ENCODE measurements around the gene EFHC1.
"Not testable (repeated sequence)": the region's sequence is repeated elsewhere in the genome, so short reads cannot be mapped to it uniquely, and the experiment has no call there.

EFHC1 gene

DNA sequence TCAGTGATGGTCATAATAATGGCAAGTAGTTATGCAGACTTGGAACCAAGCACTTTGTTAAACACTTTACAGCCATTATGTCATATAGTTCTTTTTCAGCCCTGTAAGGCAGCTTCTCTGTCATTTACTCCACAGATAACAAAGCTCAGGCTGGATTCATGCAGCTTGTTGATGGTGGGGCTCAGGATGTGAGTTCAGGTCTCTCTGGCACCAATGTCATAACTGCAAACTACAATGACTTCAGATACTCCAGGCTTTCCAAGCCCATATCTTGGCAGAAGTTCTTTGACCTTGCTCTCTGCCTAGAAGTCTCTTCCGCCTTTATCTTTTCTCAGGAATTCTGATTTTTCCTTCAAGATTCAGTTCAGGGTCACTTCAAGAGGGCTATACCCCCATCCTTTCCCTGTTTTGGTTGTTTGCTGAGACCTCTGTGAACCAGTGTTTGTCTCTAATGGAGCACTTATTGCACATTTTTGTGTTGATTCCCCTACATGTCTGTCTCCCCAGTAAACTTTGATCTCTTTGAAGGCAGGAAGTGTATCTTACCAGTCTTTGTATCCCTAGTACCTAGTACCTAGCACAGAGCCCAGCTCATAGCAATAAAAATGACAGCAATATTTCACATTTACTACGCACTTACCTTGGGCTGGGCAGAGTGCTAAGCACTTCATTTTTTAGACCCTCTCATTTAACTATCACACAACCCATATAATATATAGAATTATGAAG lies 19.7 kb upstream of the EFHC1 start:
- DNase-seq = no peak

DNA sequence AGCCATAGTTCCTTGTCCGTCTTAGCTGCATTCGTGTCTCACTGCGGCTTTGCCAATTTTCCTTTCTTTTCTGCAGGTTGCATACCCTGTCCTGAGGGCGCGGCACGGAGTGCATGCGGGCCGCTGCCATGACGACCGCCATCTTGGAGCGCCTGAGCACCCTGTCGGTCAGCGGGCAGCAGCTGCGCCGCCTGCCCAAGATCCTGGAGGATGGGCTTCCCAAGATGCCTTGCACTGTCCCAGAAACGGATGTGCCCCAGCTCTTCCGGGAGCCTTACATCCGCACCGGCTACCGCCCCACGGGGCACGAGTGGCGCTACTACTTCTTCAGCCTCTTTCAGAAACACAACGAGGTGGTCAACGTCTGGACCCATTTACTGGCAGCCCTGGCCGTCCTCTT lies 17.1 kb upstream of the EFHC1 start:
- no peak for DNase-seq

DNA sequence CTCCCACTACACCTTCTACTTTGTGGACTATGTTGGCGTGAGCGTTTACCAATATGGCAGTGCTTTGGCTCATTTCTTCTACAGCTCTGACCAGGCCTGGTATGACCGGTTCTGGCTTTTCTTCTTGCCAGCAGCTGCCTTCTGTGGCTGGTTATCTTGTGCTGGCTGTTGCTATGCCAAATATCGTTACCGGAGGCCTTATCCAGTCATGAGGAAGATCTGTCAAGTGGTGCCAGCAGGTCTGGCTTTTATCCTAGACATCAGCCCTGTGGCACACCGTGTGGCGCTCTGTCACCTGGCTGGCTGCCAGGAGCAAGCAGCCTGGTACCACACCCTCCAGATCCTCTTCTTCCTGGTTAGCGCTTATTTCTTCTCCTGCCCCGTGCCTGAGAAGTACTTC lies 16.5 kb upstream of the EFHC1 start:
- DNase-seq = peak; percentile 87

DNA sequence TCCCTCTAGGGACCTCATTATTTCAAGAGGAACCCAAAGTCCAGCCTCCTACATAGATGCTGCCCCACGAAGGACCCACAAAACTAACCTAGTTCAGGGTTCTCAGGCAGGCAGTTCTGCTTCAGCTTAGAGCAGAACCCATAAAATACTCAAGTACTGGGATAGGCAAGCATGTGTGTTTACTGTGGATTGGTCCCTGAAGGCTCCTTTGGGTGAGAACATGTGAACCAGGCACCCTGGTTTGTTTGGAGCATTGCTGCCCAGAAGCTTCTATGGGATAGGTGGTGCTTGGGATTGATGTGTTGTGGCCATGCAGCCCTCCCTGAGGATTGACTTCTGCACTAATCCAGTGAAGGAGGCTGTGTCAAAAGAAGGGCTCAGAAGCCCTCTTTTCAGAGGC lies 14.9 kb upstream of the EFHC1 start:
- no peak for DNase-seq

DNA sequence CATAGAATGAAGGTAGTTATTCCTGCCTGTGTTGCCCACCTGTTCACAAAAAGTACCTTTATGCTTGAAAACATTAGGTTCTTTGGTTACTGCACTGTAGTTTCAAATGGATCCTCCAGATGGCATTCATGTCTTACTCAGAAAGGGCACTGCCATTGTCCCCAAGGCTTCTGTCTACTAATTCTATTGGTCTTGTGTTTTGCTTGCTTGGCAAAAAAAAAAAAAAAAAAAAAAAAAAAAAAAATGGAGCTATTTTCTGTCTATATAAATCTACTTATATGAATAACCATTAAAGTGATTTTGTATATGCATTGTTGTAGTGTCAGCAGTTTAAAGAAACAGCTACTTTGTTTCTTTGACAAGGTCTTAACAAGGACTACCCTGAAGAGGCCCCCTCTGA lies 12.7 kb upstream of the EFHC1 start:
- peak; percentile 88 for DNase-seq

DNA sequence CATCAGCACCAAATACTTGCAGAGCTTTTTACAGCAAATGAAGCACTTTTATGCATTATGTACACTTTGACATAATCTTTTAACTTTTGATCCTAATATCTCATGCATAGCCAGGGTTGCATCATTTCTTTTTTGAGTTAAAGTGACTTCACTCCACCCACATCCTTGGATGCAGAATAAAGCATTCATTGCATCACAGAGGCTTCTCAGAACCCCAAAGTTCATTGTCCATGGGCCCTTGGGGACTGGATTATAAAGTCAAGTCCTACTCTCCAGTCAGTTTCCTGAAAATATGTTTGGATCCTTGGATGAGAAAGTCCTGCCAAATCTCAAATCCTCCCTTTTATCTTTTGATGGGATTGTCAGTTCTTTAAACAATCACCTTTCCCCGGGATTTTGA lies 10.6 kb upstream of the EFHC1 start:
- DNase-seq = no peak

DNA sequence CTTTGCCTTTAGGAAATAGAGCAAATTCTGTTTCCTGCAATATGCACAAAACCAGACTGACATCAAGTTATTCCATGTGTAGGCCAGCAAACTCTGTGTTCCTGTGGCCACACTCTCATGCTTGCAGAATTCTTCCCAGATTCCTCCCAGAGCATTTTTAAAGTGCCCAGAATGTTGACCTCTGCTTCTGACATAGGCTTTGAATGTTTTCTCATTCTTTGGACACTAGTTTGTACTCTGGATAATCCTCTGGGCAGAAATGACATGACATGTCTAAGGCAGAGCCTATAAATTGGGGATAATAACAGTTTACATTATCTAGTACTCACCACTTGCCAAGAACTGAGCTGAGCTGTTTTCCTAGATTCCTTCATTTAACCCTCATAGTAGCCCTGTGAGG lies 9.2 kb upstream of the EFHC1 start:
- no peak for DNase-seq

DNA sequence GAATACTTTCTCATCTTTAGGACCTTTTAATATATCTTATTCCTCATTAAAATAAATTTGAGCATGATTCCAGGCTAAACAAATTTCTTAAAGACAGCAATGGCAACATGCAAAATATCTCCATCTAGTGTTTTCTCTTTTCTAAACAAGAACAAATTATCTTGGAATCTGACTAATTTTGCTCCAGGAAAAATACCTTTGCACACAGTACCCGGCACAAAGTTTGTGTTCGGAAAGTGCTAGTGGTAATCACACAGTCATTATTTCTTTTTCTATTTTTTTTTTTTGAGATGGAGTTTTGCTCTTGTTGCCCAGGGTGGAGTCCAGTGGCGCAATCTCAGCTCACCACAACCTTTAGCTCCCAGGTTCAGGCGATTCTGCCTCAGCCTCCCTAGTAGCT lies 8.2 kb upstream of the EFHC1 start:
- no peak for DNase-seq

DNA sequence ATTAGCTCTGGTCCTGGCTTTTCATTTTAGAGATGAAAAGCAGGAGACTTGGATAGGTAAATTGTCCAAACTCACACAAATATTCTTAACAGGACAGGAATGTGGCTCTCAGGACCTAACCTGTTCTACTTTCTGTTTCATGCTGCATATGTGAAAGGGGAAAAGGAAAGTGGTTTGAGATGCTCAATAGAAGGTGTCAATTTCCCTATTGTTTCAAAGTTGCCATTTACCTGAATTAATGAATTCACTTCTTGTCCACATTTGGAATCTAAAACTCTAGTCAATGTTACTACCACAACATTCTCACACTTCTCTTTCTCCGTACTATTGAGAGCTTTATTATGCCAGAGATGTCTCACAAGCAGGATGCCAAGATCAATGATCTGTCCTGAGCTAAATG lies 4.8 kb upstream of the EFHC1 start:
- no peak for DNase-seq

DNA sequence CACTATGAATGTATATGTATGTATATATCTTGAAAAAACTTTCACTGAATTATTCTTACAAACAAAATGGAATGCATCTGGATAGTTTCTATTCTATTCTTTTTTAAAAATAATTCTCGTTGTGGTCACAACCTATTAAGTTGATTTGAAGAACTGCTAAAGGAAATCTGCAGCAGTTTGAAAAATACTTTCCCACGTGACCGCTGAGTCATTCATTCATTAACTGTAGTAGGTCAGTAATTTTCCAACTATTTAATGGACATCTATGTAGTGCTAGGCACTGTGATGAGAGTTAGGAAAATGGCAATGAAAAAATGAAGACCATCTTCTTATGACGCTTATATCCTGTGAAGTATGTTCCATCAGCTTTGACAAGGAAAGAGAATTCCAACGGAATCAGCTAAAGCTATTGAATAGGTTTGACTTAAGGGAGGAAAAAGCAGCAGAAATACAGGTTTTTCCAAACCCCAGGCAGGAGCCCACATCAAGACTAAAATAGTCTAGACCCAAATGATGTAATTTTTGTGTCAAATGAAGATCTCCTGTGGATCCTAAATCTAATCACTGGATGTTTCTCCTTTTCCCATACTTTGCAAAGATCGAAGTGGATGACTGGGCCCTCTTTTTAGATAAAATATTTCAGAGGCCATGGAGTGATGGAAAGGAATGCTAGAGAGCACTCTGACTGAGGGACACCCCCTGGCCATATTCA lies 4.1 kb upstream of the EFHC1 start:
- peak; percentile 48 for DNase-seq

DNA sequence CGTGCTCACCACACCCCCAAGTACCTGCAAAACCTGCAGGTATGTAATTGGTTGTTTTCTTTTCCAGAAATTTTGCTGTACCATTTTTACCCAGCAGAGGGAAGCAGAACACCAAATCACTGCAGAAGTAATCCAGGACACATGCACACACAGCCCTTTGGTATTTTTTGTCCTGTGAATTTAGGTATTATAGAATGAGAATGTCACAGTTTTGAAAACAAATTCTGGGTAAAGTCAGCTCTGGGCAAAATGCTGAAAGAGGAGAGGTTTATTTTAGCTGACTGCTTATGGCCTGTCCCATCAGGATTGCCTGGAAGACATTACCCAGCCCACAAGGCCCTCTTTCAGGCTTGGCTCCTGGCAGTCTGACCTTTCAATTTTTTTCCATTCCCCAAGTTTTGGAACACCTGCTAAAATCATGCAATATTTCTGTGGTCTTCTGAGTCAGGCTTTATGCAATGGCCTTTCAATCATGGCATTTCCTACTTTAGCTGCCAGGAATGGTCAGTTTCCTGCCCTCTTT lies 3.5 kb upstream of the EFHC1 start:
- peak; percentile 75 for DNase-seq

DNA sequence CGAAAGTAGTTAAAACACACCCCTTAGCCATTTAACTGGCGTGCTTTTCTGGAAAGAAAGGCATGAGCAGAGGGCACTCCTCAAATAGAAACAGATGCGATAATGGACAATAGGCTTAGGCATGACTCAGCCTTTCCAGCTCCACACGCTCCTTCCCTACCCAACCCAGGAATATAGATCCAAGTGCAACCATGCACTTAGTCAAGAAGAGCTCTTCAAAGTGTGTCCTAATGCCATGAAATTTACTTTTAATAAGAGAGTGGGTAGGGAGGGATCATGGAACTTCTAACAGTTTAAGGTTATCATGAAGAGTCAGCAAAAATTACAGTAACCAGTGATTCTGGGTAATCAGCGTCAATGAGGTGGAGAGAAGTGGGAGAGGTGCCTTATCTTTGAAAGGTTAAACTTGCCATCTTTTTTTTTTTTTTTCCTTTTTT lies 2.4 kb upstream of the EFHC1 start:
- DNase-seq = peak; percentile 61

DNA sequence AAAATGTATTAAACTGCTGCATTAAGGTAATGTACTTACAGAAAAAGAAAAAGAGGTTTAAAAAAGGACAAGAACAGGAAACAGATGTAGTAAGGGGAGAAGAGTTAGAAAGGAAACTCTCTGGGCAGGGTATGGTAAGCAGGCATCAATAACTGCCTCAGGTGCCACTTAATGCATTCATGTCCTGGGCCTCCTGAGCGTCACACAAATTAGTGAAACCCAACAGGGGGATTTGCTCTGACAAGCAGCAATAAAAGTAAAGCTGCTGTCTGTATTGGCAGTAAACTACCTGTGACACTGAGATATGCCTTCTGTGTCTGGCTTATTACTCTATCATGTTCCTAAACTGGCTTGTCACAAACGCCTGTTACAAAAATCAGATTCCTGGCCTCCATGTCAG lies 1.5 kb upstream of the EFHC1 start:
- DNase-seq = no peak

DNA sequence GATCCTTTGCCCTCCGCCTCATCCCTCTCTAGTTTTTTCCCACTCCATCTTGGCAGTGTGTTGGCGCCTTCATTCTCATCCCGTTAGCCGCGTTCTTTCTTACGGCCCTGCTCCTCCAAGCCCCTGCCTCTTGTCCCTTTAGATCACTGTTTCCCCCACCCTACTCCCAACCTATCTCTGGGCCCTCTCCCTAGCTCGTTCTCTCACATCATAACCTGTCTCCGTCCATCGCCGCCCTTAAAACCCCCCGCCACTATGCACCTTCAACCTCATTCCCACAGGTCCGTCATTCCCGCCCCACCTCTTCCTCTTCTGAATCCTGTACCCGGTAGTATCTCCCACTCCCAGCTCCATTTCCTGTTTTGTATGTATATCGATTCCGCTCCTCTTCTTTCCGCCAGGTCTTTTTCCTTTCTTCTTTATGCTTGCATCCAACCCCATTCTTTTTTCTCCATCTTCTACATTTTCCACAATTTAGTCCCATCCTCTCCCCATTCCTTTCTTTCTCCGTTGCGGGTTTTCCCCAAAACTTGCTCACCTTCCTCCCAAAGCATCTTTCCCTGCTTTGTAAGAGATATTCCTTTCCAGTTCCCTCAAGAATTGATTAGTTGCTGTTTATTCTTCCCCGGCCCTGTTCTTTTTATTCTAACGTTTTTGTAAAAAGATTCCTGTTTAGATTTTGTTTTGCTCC lies 671 bp downstream of the EFHC1 start:
- no peak for DNase-seq

DNA sequence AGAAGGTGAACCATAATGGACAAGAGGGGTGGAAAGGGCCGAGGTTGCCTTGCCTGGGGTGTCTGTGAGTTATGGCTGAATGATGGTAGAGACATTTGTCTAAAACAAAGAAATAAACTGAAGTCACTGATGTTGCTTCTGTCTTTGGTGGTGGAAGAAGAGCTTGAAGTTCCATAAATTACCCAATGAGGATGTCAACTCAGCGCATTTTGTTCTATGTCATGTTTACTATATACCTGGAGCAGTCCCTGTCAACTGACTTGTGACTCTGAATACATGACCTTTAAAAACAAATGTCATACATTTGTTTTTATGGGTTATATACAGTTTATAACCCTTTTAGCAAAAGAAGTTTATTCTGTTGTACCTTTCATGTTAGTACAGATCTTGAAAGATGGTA lies 2.0 kb downstream of the EFHC1 start:
- DNase-seq = no peak

DNA sequence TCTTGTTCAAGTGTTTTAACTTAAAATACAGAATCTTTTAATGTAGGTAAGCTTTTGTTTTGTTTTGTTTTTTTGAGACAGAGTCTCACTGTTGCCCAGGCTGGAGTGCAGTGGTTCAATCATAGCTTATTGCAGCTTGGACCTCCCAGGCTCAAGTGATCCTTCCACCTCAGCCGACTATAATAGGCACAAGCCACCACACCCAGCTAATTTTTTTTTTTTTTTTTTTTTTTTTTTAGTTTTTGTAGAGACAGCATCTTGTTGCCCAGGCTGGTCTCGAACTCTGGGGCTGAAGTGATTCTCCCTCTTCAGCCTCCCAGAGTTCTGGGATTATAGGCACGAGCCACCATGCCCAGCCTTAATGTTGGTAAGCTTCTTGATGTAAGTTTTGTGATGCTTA lies 3.3 kb downstream of the EFHC1 start:
- DNase-seq = no peak

DNA sequence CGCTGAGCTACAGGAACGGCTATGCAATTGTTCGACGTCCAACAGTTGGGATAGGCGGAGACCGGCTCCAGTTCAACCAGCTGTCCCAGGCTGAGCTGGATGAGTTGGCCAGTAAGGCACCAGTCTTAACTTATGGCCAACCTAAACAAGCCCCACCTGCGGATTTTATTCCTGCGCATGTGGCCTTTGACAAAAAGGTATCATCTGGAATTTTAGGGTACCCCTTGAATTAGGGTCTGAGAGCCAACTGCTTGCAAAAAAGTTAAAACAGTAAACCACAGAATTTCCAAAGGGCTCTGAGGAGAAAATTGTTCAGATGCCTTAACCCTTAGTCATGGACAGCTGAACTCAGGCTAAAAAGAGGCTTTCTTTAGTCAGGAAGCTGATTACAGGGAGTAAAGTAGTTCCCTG lies 3.8 kb downstream of the EFHC1 start:
- no peak for DNase-seq

DNA sequence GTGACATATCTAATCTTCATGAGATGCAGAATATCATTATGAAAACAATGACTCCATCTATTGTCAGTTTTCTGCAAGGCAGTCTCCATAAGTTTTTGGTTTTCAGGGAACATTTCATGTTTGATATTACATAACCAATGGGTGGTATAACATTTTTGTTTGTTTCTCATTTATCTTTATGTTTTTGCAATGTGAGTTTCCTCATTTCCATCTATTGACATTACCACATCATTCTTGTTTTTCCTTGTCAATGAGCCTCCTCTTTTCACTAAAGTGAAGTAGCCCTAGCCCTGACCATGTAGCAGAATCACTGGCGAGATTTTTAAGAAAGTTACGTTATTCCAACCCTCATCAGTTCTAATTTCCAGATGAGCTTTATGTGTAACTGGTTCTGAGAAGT lies 4.4 kb downstream of the EFHC1 start:
- no peak for DNase-seq

DNA sequence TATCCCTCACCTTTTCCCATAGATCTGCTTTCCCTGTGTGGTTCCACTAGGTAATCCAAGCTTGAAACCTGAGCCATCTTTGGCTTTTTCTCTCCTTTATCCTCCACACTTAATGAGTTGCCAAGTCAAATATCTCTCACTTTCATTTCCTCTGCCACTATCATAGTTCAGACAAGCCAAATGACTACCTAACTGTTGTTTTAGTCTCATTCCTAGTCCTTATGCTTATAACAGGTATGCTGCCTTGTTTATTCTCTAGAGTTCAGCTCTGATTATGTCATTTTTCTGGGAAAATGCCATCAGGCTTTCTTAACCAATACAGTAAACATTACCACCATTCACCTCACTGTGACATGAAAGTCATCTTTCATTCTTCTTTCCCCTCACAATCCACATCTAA lies 6.5 kb downstream of the EFHC1 start:
- DNase-seq = no peak

DNA sequence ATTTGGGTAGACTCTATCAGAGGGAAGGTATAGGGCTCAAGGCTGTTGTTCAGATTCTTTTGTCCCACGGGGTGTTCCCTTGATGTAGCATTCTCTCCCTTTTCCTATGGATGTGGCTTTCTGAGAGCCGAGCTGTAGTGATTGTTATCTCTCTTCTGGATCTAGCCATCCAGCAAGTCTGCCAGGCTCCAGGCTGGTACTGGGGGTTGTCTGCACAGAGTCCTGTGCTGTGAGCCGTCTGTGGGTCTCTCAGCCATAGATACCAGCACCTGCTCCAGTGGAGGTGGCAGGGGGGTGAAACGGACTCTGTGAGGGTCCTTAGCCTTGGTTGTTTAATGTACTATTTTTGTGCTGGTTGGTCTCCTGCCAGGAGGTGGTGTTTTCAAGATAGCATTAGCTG lies 13.2 kb downstream of the EFHC1 start:
- not testable (repeated sequence) for DNase-seq

DNA sequence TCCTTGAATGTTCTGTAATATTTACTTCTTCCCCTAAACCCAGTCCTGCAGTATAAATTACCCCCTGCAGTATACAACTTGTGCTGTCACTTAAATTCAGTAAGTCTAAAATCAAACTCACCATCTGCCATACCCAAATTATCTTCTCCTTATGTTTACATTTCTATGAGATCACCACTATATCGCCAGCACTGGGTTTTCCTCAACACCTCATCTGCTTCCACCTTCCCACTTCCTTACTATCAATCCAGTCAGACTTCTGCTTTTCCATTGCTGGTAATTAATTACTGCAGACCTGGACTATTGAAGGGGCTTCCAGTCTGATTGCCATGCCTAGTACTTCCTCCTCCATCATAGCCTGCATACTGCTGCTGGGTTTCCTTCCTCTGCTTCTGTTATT lies 15.2 kb downstream of the EFHC1 start:
- DNase-seq = no peak

DNA sequence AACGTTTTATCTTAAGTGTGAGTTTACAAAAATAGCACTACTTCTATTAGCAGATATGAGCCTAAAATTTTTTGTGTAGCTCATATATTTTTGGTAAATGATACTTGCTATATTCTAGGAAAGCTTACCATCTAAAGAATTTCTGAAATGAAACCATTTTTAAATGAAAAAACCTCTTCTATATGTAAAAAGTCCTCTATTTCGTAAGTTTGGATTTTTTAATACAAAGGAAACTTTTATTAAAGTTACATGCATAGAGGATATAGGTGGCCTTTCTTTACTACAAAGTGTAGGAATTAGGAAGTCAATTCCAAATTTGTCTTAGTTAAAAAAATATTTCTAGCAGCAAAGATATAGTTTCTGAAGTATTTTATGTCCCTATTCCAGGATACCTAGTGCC lies 18.8 kb downstream of the EFHC1 start:
- DNase-seq = no peak

DNA sequence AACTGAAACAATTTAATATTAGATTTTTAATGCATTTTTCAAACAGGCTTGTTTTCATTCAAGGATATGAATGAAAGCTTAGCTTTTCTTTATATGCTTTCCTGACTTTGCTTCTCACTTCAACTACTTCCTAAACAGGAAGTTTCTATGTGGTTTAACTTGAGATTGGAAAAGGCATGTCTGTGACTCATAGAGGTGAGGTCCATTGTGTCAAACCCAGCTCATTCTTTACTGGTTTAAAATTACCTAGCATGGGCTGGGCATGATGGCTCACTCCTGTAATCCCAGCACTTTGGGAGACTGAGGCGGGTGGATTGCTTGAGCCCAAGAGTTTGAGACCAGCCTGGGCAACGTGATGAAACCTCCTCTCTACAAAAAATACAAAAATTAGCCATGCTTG lies 34.4 kb downstream of the EFHC1 start:
- no peak for DNase-seq

DNA sequence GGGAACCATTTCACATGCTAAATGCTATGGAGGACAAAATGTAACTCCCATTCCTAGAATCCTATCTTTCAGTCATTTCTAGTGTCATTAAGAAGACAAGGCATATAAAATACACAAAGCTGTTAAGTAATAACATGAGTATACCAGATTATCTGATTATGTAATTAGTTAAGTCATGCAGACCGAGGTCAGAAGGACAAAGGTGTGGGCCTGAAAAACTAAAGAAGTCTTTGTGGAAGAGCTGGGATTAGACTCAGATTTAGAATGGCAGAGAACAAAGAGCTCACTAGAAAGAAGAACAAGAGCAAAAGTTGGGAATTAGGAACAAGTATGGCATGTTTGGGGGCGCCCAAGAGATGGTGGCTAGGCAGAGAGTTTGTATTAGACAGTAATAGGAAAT lies 37.0 kb downstream of the EFHC1 start:
- no peak for DNase-seq

All from hematopoietic multipotent progenitor cell treated with erythropoietin and hydrocortisone succinate and interleukin-3 and kit ligand, for 6 days (in vitro differentiated cells).